Stimulated activated CD8-positive, alpha-beta memory T cell treated with anti-CD3 and anti-CD28 coated beads, Interleukin-15, amount 100 ng/mL, for 48 hours (primary cell): ENCODE data around the gene SLC22A1.
"Not testable (repeated sequence)": the region's sequence is repeated elsewhere in the genome, so short reads cannot be mapped to it uniquely, and the experiment has no call there.

Experiments
- DNase-seq, 2 donors: peaks; one replicate each; pipeline ENCODE4 v3.0.0-alpha.2; 2020; ENCODE audit warnings: low read depth in 2 of 2

SLC22A1 gene

GRCh38 chr6:160121558-160121957 is at the start of gene SLC22A1:
Gene SLC22A1 (plus strand): TSS chr6:160121815. CDS start chr6:160121936, 121 bp downstream.
- DNase-seq = no peak

DNA sequence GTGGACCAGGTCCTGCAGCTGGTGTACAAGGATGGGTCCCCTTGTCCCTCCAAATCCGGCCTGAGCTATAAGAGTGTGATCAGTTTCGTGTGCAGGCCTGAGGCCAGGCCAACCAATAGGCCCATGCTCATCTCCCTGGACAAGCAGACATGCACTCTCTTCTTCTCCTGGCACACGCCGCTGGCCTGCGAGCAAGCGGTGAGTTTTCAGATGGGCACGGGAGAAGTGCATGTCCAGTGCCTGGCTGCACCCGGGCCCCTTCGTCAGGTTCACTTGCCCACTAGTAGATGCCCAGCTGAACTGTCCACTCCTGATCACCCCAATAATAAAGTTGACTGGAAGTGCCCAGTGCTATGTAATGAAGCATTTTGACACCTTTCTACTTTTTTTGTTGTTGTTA is 48.3 kb upstream of the SLC22A1 start:
- no peak for DNase-seq

DNA sequence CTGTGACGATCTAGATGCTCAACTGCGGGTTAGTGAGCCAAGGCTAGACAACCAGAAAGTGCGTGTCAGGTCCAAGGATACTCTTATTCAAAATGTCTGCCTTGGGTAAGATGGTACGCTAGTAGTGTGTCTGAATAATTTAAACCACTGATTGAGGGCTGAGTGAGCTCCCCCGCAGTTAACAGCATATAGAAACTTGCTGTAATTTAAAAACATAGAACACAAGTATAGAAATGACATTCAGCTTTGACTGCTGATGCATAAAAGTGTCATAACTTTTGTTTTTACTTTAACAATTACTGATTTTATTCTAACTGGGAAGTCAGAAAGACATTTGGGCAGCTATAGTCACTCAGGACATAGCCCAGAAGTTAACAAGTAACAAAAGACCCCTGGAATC is 45.6 kb upstream of the SLC22A1 start:
- no peak for DNase-seq

GRCh38 chr6:160077024-160077423 is 44.6 kb upstream of the SLC22A1 start:
- no peak for DNase-seq

DNA sequence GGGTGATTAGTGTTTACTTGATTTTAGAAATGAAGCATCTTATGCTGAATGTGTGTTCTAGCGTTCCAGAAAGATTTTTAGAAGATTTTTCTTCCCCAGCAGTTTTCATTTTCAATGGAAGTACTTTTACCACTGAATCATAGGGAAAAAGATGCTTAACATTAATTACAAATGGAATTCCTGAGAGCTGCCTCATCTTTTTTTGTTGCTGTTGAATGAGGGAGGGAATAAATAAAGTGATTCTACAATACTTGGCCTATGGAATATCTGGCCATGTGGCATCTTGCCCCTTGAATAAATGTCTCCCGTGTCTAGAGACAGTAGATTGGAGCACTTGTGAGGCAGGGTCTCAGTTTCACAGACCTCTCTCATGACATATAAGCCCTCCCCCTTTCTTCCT is 44.1 kb upstream of the SLC22A1 start:
- no peak for DNase-seq

- no peak for DNase-seq
Observed at GRCh38 chr6:160078883-160079685, 42.5 kb upstream of the SLC22A1 start.

DNA sequence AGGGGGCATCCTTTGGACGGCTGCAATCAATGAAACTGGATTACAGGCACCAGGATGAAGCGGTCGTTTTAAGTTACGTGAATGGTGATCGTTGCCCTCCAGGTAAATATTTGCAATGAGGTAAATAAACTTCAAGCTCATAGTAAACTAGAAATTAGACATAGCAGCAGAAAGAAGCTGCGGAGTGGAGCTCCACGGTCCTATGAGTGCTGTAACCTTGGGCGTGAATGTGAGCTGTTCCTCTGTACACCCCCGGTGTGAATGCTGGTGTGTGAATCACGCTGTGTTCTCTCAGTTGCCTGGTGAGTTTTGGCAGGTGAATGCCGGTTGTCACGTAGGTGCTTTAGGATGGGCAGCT is 42.0 kb upstream of the SLC22A1 start:
- DNase-seq = no peak

DNA sequence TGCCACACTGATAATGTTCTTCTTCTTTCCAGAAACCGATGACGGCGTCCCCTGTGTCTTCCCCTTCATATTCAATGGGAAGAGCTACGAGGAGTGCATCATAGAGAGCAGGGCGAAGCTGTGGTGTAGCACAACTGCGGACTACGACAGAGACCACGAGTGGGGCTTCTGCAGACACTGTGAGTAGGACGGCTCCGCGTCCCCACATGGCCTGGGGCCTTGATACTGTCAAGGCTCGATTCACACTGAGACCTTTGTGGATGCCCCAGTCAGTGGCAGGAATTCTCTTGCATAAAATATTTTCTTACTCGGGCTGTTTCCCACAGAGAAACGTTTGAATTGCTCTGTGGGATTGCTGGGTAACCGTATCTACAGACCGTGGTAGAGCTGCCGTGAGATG is 41.5 kb upstream of the SLC22A1 start:
- DNase-seq = no peak

- DNase-seq = no peak
Observed at GRCh38 chr6:160081398-160081797, 40.2 kb upstream of the SLC22A1 start.

- DNase-seq = no peak
Observed at GRCh38 chr6:160082627-160083026, 39.0 kb upstream of the SLC22A1 start.

DNA sequence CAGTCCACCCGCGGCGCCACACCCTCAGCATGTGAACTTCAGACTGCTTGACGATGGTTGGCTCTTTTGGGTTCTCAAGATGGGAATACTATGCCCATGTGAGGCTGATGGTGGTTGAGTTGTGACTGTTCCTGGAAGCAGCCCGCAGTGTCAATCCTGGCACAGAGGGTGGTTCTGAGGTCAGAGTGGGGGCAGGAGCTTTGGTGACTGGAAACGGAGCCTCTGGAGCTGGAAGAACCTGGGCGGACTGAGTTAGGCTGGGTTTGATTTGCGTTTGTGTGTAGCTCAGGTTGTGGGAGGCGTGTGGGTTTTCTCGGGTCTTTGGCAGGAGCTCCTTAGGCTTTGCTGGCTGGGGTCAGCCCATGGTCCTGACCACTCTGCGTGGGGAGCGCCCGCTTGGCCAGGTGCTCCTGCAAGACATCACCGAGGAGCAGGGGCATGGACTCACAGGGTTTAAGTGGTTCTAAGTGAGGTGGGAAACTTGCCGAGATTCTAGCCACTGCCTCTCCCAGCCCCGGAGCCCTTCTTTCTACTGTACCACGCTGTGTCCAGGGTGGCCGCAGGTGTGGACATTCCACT is 37.3 kb upstream of the SLC22A1 start:
- DNase-seq = no peak

DNA sequence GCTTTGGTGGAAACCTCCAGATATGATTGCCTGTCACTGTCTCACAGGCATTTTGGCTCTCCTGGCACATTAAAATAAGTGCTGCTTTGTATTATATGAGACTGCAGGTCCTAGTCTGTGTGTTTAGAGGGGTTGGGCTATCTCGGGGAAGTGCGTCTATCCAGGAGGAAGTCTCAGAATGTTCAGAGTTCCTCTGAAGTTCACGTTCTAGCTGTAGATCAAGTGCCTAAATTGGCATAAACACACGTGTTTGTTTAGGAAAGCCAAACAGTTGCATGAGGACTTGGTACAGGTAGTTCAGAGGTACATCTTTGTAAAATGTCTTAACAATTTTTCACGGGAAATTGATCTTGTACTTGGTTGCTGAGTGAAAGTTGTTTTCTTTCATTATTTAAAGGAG is 36.4 kb upstream of the SLC22A1 start:
- DNase-seq = no peak

- no peak for DNase-seq
Observed at GRCh38 chr6:160085713-160086505, 35.7 kb upstream of the SLC22A1 start.

DNA sequence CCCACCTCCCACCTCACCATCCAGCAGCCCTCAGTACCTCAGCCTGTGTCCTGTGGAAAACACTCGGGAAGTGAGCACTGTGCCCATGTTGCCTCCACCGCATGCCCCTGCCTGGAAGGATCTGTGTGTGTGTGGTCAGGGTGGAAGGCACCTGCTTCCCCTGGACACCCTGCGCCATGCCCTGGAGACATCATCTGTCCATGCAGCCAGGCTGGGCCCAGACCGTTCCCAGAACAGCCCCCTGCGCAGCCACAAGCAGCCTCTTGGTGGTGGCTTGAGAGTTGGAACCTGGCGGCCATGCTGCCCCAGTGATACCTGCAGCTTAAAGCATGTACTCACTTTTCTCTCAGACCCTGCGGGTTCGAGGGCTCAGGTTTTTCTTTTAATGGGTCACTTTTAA is 34.9 kb upstream of the SLC22A1 start:
- no peak for DNase-seq

GRCh38 chr6:160088069-160088783 is 33.4 kb upstream of the SLC22A1 start:
- DNase-seq = no peak

- no peak for DNase-seq
Observed at GRCh38 chr6:160088784-160089533, 32.7 kb upstream of the SLC22A1 start.

GRCh38 chr6:160089534-160089897 is 32.1 kb upstream of the SLC22A1 start:
- DNase-seq = no peak

GRCh38 chr6:160090442-160091239 is 31.0 kb upstream of the SLC22A1 start:
- not testable (repeated sequence) for DNase-seq

DNA sequence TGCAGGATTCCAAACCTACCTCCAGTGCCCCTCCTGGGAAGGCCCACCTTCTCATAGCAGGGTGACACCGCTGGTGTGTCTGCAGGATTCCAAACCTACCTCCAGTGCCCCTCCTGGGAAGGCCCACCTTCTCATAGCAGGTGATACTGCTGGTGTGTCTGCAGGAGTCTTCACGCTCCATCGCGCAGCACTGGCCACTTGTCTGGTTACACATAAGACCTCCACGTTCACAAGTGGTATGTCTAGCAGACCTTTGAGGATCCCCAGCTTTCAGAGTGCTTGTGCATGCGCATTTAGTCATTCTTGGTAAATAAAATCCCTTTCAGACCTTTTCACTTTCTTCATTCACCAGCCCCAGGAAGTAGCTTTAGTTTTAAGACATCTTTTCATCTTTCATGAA is 29.4 kb upstream of the SLC22A1 start:
- DNase-seq = not testable (repeated sequence)

GRCh38 chr6:160092602-160093001 is 29.0 kb upstream of the SLC22A1 start:
- no peak for DNase-seq

GRCh38 chr6:160093061-160093460 is 28.6 kb upstream of the SLC22A1 start:
- no peak for DNase-seq
